ENCODE data around the gene PALLD.
A peak's percentile ranks its signal among the peaks of the same experiment; 100 is the strongest.

Gene PALLD

GRCh38 chr4:168667376-168667775, 170.5 kb downstream of the PALLD start:
- ATAC-seq (ENCODE audit: low read depth): no peak
- TF ChIP-seq, protein P1, sequence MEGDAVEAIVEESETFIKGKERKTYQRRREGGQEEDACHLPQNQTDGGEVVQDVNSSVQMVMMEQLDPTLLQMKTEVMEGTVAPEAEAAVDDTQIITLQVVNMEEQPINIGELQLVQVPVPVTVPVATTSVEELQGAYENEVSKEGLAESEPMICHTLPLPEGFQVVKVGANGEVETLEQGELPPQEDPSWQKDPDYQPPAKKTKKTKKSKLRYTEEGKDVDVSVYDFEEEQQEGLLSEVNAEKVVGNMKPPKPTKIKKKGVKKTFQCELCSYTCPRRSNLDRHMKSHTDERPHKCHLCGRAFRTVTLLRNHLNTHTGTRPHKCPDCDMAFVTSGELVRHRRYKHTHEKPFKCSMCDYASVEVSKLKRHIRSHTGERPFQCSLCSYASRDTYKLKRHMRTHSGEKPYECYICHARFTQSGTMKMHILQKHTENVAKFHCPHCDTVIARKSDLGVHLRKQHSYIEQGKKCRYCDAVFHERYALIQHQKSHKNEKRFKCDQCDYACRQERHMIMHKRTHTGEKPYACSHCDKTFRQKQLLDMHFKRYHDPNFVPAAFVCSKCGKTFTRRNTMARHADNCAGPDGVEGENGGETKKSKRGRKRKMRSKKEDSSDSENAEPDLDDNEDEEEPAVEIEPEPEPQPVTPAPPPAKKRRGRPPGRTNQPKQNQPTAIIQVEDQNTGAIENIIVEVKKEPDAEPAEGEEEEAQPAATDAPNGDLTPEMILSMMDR (IDR thresholded peaks at IDR 0.05; ENCODE audit: poor library complexity, severe bottlenecking): no peak
- Histone ChIP-seq H3K9me3 (ENCODE audit: severe bottlenecking) (no peaks in the 10 kb centered on the region), H3K36me3 (ENCODE audit: low read depth) (no peaks in the 10 kb centered on the region), H3K27me3 (ENCODE audit: insufficient read depth, poor library complexity, severe bottlenecking) (no peaks in the 10 kb centered on the region), H3K27ac (ENCODE audit: poor library complexity, severe bottlenecking) (peak overlapping the region; percentile 43), H3K4me1 (ENCODE audit: insufficient read depth, poor library complexity, severe bottlenecking) (peaks cover 10% of the 10 kb centered on the region), H3K4me3 (ENCODE audit: severe bottlenecking) (no peak overlapping the region)
- no peak for DNase-seq (ENCODE audit: low spot score)

GRCh38 chr4:168667921-168668320, 171.1 kb downstream of the PALLD start:
- no peak overlapping the region for H3K27ac ChIP-seq (ENCODE audit: poor library complexity, severe bottlenecking)
- H3K9me3 ChIP-seq (ENCODE audit: severe bottlenecking): no peaks in the 10 kb centered on the region
- no peak for ATAC-seq (ENCODE audit: low read depth)
- TF ChIP-seq, protein P1 (IDR thresholded peaks at IDR 0.05; ENCODE audit: poor library complexity, severe bottlenecking): no peak
- DNase-seq (ENCODE audit: low spot score): no peak
- no peak overlapping the region for H3K4me3 ChIP-seq (ENCODE audit: severe bottlenecking)
- H3K36me3 ChIP-seq (ENCODE audit: low read depth): no peaks in the 10 kb centered on the region
- peaks cover 7% of the 10 kb centered on the region for H3K4me1 ChIP-seq (ENCODE audit: insufficient read depth, poor library complexity, severe bottlenecking)
- no peaks in the 10 kb centered on the region for H3K27me3 ChIP-seq (ENCODE audit: insufficient read depth, poor library complexity, severe bottlenecking)

GRCh38 chr4:168673476-168673875, 176.6 kb downstream of the PALLD start:
- ATAC-seq (ENCODE audit: low read depth): no peak
- Histone ChIP-seq H3K27ac (ENCODE audit: poor library complexity, severe bottlenecking) (no peak overlapping the region), H3K36me3 (ENCODE audit: low read depth) (no peaks in the 10 kb centered on the region), H3K4me3 (ENCODE audit: severe bottlenecking) (no peak overlapping the region), H3K27me3 (ENCODE audit: insufficient read depth, poor library complexity, severe bottlenecking) (no peaks in the 10 kb centered on the region), H3K4me1 (ENCODE audit: insufficient read depth, poor library complexity, severe bottlenecking) (no peaks in the 10 kb centered on the region), H3K9me3 (ENCODE audit: severe bottlenecking) (no peaks in the 10 kb centered on the region)
- TF ChIP-seq, protein P1 (IDR thresholded peaks at IDR 0.05; ENCODE audit: poor library complexity, severe bottlenecking): no peak
- no peak for DNase-seq (ENCODE audit: low spot score)

- Histone ChIP-seq H3K27me3 (ENCODE audit: insufficient read depth, poor library complexity, severe bottlenecking) (no peaks in the 10 kb centered on the region), H3K4me1 (ENCODE audit: insufficient read depth, poor library complexity, severe bottlenecking) (no peaks in the 10 kb centered on the region), H3K9me3 (ENCODE audit: severe bottlenecking) (no peaks in the 10 kb centered on the region), H3K36me3 (ENCODE audit: low read depth) (no peaks in the 10 kb centered on the region), H3K27ac (ENCODE audit: poor library complexity, severe bottlenecking) (no peak overlapping the region), H3K4me3 (ENCODE audit: severe bottlenecking) (no peak overlapping the region)
- ATAC-seq (ENCODE audit: low read depth) (no peak), DNase-seq (ENCODE audit: low spot score) (no peak)
- TF ChIP-seq, protein P1 (IDR thresholded peaks at IDR 0.05; ENCODE audit: poor library complexity, severe bottlenecking): no peak
These were observed 177.4 kb downstream of the PALLD start for GRCh38 chr4:168674077-168674747.

GRCh38 chr4:168674866-168675265, 178.0 kb downstream of the PALLD start:
- no peak for DNase-seq (ENCODE audit: low spot score)

More at GRCh38 chr4:168674866-168675265, 178.0 kb downstream of the PALLD start:
- H3K9me3 ChIP-seq (ENCODE audit: severe bottlenecking): no peaks in the 10 kb centered on the region
- no peak overlapping the region for H3K27ac ChIP-seq (ENCODE audit: poor library complexity, severe bottlenecking)
- no peaks in the 10 kb centered on the region for H3K36me3 ChIP-seq (ENCODE audit: low read depth)
- H3K4me1 ChIP-seq (ENCODE audit: insufficient read depth, poor library complexity, severe bottlenecking): peaks cover 6% of the 10 kb centered on the region
- no peaks in the 10 kb centered on the region for H3K27me3 ChIP-seq (ENCODE audit: insufficient read depth, poor library complexity, severe bottlenecking)
- TF ChIP-seq, protein P1 (IDR thresholded peaks at IDR 0.05; ENCODE audit: poor library complexity, severe bottlenecking): no peak
- no peak for ATAC-seq (ENCODE audit: low read depth)
- no peak overlapping the region for H3K4me3 ChIP-seq (ENCODE audit: severe bottlenecking)

Data from RWPE2 (cell line).